Measurements from ENCODE around the gene SYCN. TPM values are rescaled to one million over a fixed set of nuclear protein-coding genes. Genes with fewer than 3 reads are reported as not detected.

Gene SYCN
- total RNA-seq, 1 donor: not detected

DNA sequence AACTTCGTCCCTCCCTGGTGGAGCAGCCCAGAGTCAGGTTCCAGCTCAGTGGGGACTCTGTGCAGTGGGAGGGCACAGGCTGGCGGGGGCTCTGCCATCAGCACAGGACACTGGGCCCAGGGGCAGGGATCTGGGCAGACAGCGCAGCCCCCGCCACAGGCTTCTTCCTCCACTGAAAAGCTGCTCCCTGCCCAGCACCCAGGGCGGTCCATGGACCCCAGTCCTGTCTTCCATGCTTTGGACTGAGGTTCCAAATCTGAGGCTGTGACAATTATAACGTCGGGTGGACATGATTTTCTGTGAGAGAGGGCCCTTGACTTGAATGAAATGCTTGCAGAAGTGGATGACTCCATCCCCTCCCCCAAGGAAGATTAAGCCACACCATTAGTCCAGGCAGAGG is 28.5 kb downstream of the SYCN start:
- no peak for DNase-seq (ENCODE audit: low read depth)
- TF ChIP-seq, protein P1, sequence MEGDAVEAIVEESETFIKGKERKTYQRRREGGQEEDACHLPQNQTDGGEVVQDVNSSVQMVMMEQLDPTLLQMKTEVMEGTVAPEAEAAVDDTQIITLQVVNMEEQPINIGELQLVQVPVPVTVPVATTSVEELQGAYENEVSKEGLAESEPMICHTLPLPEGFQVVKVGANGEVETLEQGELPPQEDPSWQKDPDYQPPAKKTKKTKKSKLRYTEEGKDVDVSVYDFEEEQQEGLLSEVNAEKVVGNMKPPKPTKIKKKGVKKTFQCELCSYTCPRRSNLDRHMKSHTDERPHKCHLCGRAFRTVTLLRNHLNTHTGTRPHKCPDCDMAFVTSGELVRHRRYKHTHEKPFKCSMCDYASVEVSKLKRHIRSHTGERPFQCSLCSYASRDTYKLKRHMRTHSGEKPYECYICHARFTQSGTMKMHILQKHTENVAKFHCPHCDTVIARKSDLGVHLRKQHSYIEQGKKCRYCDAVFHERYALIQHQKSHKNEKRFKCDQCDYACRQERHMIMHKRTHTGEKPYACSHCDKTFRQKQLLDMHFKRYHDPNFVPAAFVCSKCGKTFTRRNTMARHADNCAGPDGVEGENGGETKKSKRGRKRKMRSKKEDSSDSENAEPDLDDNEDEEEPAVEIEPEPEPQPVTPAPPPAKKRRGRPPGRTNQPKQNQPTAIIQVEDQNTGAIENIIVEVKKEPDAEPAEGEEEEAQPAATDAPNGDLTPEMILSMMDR (IDR thresholded peaks at IDR 0.05; ENCODE audit: insufficient read depth, low read depth, low read length): no peak
- no peak overlapping the region for H3K4me3 ChIP-seq (ENCODE audit: low read depth, low read length)

DNA sequence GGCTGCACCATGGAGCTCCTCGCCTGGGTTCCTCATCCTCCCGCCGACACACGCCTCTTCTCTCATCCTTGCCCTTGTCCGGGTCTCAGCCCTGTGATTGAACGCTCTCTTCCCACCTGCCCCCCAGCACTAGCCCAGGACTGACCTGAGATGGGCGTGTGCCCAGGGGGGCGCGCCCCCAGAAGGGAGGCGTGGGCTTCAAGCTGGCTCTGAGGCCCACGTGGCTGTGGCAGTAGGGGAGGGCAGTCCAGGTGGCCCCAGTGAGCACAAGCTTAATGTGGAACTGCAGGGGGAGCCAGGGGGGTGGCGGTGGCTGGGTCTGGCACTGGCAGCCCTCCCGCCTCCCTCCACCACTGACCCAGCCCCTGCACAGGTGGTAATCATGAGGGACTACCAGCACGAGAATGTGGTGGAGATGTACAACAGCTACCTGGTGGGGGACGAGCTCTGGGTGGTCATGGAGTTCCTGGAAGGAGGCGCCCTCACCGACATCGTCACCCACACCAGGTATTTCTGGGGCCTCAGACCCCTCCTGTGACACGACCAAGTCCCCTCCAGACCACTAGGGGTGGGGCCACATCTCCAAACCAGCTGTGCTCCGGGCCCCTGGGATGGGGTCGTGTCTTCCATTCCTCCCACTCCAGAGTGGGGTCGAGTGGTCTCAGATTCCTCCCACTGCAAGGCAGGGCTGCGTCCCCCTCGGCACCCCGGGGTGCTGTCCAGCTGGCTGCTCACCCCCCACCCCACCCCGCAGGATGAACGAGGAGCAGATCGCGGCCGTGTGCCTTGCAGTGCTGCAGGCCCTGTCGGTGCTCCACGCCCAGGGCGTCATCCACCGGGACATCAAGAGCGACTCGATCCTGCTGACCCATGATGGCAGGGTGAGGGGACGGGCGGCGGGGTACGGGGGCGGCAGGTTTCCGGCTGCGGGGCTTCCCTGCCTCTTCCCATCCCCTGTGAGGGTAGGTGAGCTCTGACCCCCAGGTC is 29.2 kb downstream of the SYCN start:
- DNase-seq (ENCODE audit: low read depth): no peak
- TF ChIP-seq, protein P1 (IDR thresholded peaks at IDR 0.05; ENCODE audit: insufficient read depth, low read depth, low read length): no peak
- no peak overlapping the region for H3K4me3 ChIP-seq (ENCODE audit: low read depth, low read length)

DNA sequence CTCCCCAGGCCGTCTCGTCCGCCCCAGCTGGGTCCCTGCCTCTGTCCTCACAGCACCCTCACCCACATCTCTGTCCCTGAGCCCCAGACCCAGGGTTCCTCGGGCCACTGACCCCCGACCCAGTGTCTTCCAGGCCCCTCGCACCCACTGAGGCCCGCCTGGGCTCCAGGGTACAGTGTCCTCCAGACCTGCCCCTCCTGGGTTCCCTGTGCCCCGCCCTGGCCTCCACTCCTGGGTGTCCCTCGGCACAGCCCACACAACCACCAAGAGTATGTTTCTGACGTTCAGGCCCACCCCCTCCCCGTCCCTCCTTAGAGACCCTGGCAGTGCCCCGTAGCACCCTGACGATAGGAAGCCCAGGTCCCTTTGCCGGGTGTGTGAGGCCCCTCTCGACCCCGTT is 29.9 kb downstream of the SYCN start:
- TF ChIP-seq, protein P1 (IDR thresholded peaks at IDR 0.05; ENCODE audit: insufficient read depth, low read depth, low read length): no peak
- DNase-seq (ENCODE audit: low read depth): no peak
- H3K4me3 ChIP-seq (ENCODE audit: low read depth, low read length): no peak overlapping the region

DNA sequence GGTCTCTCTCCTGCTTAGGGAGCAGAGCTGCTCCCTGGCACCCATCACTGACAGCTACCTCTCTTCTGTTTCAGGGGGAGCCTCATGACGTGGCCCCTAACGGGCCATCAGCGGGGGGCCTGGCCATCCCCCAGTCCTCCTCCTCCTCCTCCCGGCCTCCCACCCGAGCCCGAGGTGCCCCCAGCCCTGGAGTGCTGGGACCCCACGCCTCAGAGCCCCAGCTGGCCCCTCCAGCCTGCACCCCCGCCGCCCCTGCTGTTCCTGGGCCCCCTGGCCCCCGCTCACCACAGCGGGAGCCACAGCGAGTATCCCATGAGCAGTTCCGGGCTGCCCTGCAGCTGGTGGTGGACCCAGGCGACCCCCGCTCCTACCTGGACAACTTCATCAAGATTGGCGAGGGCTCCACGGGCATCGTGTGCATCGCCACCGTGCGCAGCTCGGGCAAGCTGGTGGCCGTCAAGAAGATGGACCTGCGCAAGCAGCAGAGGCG is 30.5 kb downstream of the SYCN start:
- no peak for DNase-seq (ENCODE audit: low read depth)
- H3K4me3 ChIP-seq (ENCODE audit: low read depth, low read length): no peak overlapping the region
- TF ChIP-seq, protein P1 (IDR thresholded peaks at IDR 0.05; ENCODE audit: insufficient read depth, low read depth, low read length): no peak

DNA sequence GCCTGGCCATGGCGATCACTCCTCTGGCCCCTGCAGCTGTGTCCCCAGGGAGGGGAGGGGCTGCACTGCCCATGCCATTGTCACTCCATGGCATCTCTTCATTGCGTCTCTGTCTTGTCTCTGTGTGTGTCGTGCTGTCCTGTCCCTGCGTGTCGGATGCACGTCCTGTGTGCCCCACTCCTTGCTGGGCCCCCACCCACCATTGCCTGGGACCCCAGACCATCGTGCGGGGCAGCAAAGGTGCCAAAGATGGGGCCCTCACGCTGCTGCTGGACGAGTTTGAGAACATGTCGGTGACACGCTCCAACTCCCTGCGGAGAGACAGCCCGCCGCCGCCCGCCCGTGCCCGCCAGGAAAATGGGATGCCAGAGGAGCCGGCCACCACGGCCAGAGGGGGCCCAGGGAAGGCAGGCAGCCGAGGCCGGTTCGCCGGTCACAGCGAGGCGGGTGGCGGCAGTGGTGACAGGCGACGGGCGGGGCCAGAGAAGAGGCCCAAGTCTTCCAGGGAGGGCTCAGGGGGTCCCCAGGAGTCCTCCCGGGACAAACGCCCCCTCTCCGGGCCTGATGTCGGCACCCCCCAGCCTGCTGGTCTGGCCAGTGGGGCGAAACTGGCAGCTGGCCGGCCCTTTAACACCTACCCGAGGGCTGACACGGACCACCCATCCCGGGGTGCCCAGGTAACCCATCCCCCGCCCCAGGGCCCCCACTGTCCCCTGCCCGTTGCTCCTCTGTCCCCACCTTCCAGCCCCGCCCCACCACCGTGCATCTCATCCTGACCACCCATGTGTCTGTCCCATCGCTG is 31.2 kb downstream of the SYCN start:
- TF ChIP-seq, protein P1 (IDR thresholded peaks at IDR 0.05; ENCODE audit: insufficient read depth, low read depth, low read length): no peak
- no peak overlapping the region for H3K4me3 ChIP-seq (ENCODE audit: low read depth, low read length)
- DNase-seq (ENCODE audit: low read depth): no peak

DNA sequence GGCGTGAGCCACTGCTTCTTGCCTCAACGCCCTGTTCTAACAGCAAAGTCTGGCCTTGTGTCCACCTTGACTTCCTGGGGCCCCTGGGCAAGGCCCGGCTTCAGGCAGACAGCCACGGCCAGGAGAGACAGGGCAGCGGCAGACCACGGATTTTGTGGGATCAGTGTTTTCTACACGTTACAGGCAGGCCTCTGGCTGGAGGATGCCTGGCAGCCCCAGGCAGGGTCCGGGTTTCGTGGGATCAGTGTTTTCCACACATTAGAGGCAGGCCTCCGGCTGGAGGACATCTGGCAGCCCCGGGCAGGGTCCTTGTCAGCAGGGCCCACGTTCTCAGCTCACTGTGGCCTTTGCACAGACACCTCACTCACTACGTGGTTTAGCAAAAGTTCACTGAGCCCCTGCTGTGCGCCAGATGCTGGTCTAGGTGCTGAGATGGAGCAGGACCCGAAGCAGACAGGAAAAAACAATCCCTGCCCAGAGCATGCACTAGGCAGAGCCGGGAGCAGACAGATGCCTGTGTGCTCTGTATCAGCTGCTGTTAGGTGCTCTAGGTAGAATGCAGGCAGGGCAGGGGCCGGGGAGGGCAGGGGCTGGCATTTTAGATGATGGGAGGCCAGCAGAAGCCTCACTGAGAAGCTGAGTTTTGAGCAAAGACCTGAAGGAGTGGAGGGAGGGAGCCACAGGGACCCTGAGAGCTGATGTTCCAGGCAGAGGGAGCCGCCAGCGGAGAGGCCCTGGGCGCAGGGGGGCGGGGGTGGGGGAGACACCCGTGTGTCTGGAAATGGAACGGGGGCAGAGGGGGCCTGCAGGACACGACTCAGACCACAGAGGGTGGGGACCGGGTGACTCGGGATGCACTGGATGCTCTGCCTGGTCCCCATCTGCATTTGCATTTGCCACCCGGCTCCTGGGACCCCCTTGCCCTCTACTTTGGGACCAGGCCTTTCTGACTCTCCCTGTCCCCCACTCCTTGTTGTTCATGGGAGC is 32.3 kb downstream of the SYCN start:
- no peak for DNase-seq (ENCODE audit: low read depth)
- no peak overlapping the region for H3K4me3 ChIP-seq (ENCODE audit: low read depth, low read length)
- TF ChIP-seq, protein P1 (IDR thresholded peaks at IDR 0.05; ENCODE audit: insufficient read depth, low read depth, low read length): no peak
